Mesenchymal stem cell (in vitro differentiated cells and primary cell): Measurements from ENCODE around the gene CSTPP1.
A peak's percentile ranks its signal among the peaks of the same experiment; 100 is the strongest.

Experiments
- DNase-seq: peaks from one replicate; pipeline ENCODE4 v3.0.0-alpha.2; 2013
- H2AFZ ChIP-seq: one replicate; pipeline ENCODE4 v1.6.1; 2013; ENCODE audit warnings: low read depth, mild to moderate bottlenecking, control low read depth, inconsistent platforms, low read length, moderate library complexity
- H2AK5ac ChIP-seq: 2 replicates; pipeline ENCODE4 v1.6.1; 2013; ENCODE audit warnings: low read length, moderate library complexity, mild to moderate bottlenecking, inconsistent platforms; ENCODE audit not compliant: severe bottlenecking
- H2BK120ac ChIP-seq: one replicate; pipeline ENCODE4 v1.6.1; 2013; ENCODE audit warnings: low read depth, mild to moderate bottlenecking, inconsistent platforms, low read length, moderate library complexity
- H2BK12ac ChIP-seq, 2 experiments: one replicate each; pipeline ENCODE4 v1.6.1; 2013; ENCODE audit warnings: inconsistent platforms in 2 of 2, low read length in 2 of 2, mild to moderate bottlenecking in 2 of 2, moderate library complexity in 2 of 2, control low read depth in 1 of 2
- H2BK15ac ChIP-seq: one replicate; pipeline ENCODE4 v1.6.1; 2013; ENCODE audit warnings: mild to moderate bottlenecking, low read depth, inconsistent platforms; ENCODE audit not compliant: poor library complexity, severe bottlenecking
- H2BK5ac ChIP-seq: 2 replicates; pipeline ENCODE4 v1.6.1; 2013; ENCODE audit warnings: low read depth, mild to moderate bottlenecking, low read length, control low read depth, inconsistent platforms; ENCODE audit not compliant: poor library complexity, severe bottlenecking
- H3K14ac ChIP-seq, 2 experiments: one replicate each; pipeline ENCODE4 v1.6.1; 2013; ENCODE audit warnings: inconsistent platforms in 2 of 2, low read length in 2 of 2, control low read depth in 1 of 2, mild to moderate bottlenecking in 1 of 2, moderate library complexity in 1 of 2
- H3K18ac ChIP-seq, 2 experiments: one replicate each; pipeline ENCODE4 v1.6.1; 2013; ENCODE audit warnings: inconsistent platforms in 2 of 2, low read length in 2 of 2, control low read depth in 1 of 2, low read depth in 1 of 2, mild to moderate bottlenecking in 1 of 2
- H3K23ac ChIP-seq, 2 experiments: one replicate each; pipeline ENCODE4 v1.6.1; 2013; ENCODE audit warnings: inconsistent platforms in 2 of 2, low read length in 2 of 2, mild to moderate bottlenecking in 2 of 2, moderate library complexity in 2 of 2, control low read depth in 1 of 2
- H3K27ac ChIP-seq: 2 replicates; pipeline ENCODE4 v1.5.1; 2013; ENCODE audit warnings: mild to moderate bottlenecking, moderate library complexity, low read length, control low read depth, inconsistent platforms; ENCODE audit not compliant: poor library complexity, severe bottlenecking
- H3K27me3 ChIP-seq, 2 experiments: 2 replicates each; pipeline versions ENCODE4 v1.6.1 to v1.7.0; 2013; ENCODE audit warnings: low read length in 2 of 2, mild to moderate bottlenecking in 2 of 2, moderate library complexity in 2 of 2, control low read depth in 1 of 2, inconsistent platforms in 1 of 2; ENCODE audit not compliant: control insufficient read depth in 1 of 2, insufficient read depth in 1 of 2
- H3K36me3 ChIP-seq, 2 experiments: 2 replicates each; pipeline versions ENCODE4 v1.6.1 to v1.7.0; 2013; ENCODE audit warnings: low read length in 2 of 2, control low read depth in 1 of 2, inconsistent platforms in 1 of 2, low read depth in 1 of 2, mild to moderate bottlenecking in 1 of 2; ENCODE audit not compliant: insufficient read depth in 2 of 2, control insufficient read depth in 1 of 2
- H3K4ac ChIP-seq, 2 experiments: one replicate each; pipeline ENCODE4 v1.6.1; 2013; ENCODE audit warnings: inconsistent platforms in 2 of 2, low read length in 2 of 2, mild to moderate bottlenecking in 2 of 2, moderate library complexity in 2 of 2, control low read depth in 1 of 2, low read depth in 1 of 2
- H3K4me1 ChIP-seq: 2 replicates; pipeline ENCODE4 v1.6.1; 2013; ENCODE audit warnings: low read depth, low read length, control low read depth; ENCODE audit not compliant: control insufficient read depth, insufficient read depth
- H3K4me2 ChIP-seq: 2 replicates; pipeline ENCODE4 v1.6.1; 2013; ENCODE audit warnings: low read length, mild to moderate bottlenecking, inconsistent platforms; ENCODE audit not compliant: poor library complexity, severe bottlenecking
- H3K4me3 ChIP-seq, 2 experiments: 2 replicates each; pipeline versions ENCODE4 v1.5.1 to v1.7.0; 2013; ENCODE audit warnings: low read length in 2 of 2, mild to moderate bottlenecking in 2 of 2, control low read depth in 1 of 2, low read depth in 1 of 2; ENCODE audit not compliant: insufficient read depth in 1 of 2
- H3K79me1 ChIP-seq: replicated peaks from 2 replicates; pipeline ENCODE4 v1.6.1; 2013; ENCODE audit warnings: mild to moderate bottlenecking, control low read depth, low read length, inconsistent platforms; ENCODE audit not compliant: poor library complexity, severe bottlenecking
- H3K9ac ChIP-seq: 2 replicates; pipeline ENCODE4 v1.7.0; 2013; ENCODE audit warnings: mild to moderate bottlenecking, low read length, moderate library complexity
- H3K9me3 ChIP-seq: 2 replicates; pipeline ENCODE4 v1.7.0; 2013; ENCODE audit warnings: mild to moderate bottlenecking, low read length; ENCODE audit not compliant: control insufficient read depth
- H4K8ac ChIP-seq: one replicate; pipeline ENCODE4 v1.6.1; 2013; ENCODE audit warnings: inconsistent platforms, mild to moderate bottlenecking, low read length, moderate library complexity
- H4K91ac ChIP-seq: one replicate; pipeline ENCODE4 v1.6.1; 2013; ENCODE audit warnings: mild to moderate bottlenecking, low read length, inconsistent platforms
- WGBS: methylation state at CpG from one replicate; pipeline ENCODE4 v1.1.7; 2013; ENCODE audit warnings: mixed read lengths; 5-methylcytosine and 5-hydroxymethylcytosine counted together

CSTPP1 gene

DNA sequence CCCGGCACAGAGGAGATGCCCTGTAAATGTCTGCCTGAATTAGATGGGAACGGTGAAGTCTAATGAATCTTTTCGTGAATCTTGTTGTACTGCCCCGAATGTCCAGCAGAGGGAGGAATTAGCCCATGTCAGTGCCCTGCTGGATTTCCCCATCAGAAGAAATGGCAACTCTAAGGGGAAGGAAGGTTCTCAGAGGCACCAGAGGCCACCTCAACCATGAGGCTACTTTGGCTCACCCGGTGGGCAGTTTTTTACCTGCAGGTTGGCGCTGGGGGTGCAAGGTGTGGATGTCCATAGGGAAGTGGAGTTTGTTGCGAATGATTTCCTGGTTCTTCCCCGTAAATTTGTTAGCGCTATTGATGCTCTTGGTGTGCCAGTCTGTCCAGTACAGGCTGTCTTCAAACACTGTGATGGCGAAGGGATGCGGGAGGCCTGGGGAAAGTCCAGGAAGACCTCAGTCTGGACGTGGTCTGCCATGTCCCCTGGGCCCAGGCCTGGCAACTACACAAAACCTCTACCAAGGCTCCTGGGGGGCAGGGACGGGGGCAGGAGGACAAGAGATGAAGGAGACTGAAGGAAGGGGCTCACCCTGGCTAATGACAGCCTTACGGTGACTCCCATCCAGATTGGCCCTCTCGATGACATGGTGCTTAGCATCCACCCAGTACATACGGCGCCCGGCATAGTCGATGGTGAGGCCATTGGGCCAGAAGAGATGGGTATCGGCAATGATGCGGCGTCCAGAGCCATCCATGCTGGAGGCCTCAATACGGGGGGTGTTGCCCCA lies 46.7 kb upstream of the CSTPP1 start:
- Histone ChIP-seq H2AFZ (no peak overlapping the region), H3K4me2 (no peak overlapping the region), H3K4me1 (no peaks in the 10 kb centered on the region), H3K23ac (no peak overlapping the region), H2BK12ac (peak overlapping the region in 1 of 2 experiments; percentile 60), H2AK5ac (no peak overlapping the region), H3K9me3 (no peaks in the 10 kb centered on the region), H3K9ac (no peak overlapping the region), H2BK5ac (no peak overlapping the region), H3K27ac (no peak overlapping the region), H3K4ac (no peak overlapping the region), H3K18ac (no peak overlapping the region), H3K79me1 (no peaks in the 10 kb centered on the region), H4K91ac (no peak overlapping the region), H3K36me3 (peaks cover 28 to 54% of the 10 kb centered on the region in 2 experiments), H3K14ac (peak overlapping the region in 1 of 2 experiments; percentile 11), H2BK120ac (no peak overlapping the region), H3K4me3 (no peak overlapping the region), H3K27me3 (no peaks in the 10 kb centered on the region), H2BK15ac (peak overlapping the region; percentile 84), H4K8ac (no peak overlapping the region)
- peak; percentile 78 for DNase-seq
- 74% methylated on average over 22 of the region's 23 CpGs for WGBS

DNA sequence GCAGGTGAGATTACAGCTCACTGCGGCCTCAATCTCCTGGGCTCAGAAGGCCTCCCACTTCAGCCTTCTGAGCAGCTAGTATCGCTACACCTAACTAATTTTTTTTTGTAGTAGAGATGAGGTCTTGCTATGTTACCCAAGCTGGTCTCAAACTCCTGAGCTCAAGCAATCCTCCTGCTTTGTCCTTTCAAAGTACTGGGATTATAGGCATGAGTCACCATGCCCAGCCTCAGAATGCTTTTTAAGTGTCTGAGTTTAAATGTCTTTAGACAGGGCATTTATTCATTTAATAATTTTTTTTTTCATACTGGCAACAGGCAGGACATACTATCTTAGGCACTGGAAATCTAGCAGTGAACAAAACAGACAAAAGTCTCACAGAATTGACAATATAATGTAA lies 45.9 kb upstream of the CSTPP1 start:
- H3K9me3 ChIP-seq, result no peaks in the 10 kb centered on the region
- H3K18ac ChIP-seq, result no peak overlapping the region
- H3K27me3 ChIP-seq, result no peaks in the 10 kb centered on the region
- peak; percentile 49 for DNase-seq
- H3K9ac ChIP-seq, result no peak overlapping the region
- H2BK5ac ChIP-seq, result no peak overlapping the region
- H3K36me3 ChIP-seq, result peaks cover 26 to 54% of the 10 kb centered on the region in 2 experiments
- H3K27ac ChIP-seq, result no peak overlapping the region
- H3K4me2 ChIP-seq, result no peak overlapping the region
- no peak overlapping the region for H2BK15ac ChIP-seq
- H4K91ac ChIP-seq, result no peak overlapping the region
- H3K4me1 ChIP-seq, result no peaks in the 10 kb centered on the region
- H2AFZ ChIP-seq, result no peak overlapping the region
- WGBS, result no CpG with 5 or more reads among the region's 2 CpGs
- H3K4ac ChIP-seq, result no peak overlapping the region
- no peak overlapping the region for H3K14ac ChIP-seq
- no peaks in the 10 kb centered on the region for H3K79me1 ChIP-seq
- no peak overlapping the region for H3K4me3 ChIP-seq
- no peak overlapping the region for H4K8ac ChIP-seq
- H2AK5ac ChIP-seq, result no peak overlapping the region
- no peak overlapping the region for H2BK12ac ChIP-seq
- H2BK120ac ChIP-seq, result no peak overlapping the region
- H3K23ac ChIP-seq, result no peak overlapping the region

DNA sequence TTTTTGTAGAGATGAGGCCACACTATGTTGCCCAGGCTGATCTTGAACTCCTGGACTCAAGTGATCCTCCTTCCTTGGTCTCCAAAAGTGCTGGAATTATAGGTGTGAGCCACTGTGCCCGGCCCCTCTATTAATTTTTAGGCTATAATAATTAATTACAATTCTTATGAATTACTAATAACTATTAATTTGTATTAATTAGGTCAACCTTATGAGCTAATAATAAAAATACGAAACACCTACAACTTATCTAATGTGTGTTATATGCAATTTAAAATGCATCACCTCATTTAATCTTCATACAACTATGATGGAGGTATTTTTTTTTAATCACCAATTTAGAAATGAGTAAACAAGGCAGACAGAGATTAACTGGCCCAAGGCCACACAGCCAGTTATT lies 44.5 kb upstream of the CSTPP1 start:
- Histone ChIP-seq H3K27me3 (no peaks in the 10 kb centered on the region), H3K27ac (no peak overlapping the region), H2BK15ac (no peak overlapping the region), H2BK12ac (no peak overlapping the region), H3K79me1 (no peaks in the 10 kb centered on the region), H3K4me2 (no peak overlapping the region), H2AK5ac (no peak overlapping the region), H2AFZ (no peak overlapping the region), H3K9me3 (no peaks in the 10 kb centered on the region), H3K14ac (no peak overlapping the region), H3K4me1 (peaks cover 2% of the 10 kb centered on the region), H3K9ac (no peak overlapping the region), H3K23ac (no peak overlapping the region), H3K4me3 (no peak overlapping the region), H4K91ac (no peak overlapping the region), H2BK5ac (no peak overlapping the region), H3K36me3 (peaks cover 20 to 51% of the 10 kb centered on the region in 2 experiments), H2BK120ac (no peak overlapping the region), H3K4ac (no peak overlapping the region), H4K8ac (no peak overlapping the region), H3K18ac (no peak overlapping the region)
- no peak for DNase-seq
- no CpG with 5 or more reads among the region's 2 CpGs for WGBS

DNA sequence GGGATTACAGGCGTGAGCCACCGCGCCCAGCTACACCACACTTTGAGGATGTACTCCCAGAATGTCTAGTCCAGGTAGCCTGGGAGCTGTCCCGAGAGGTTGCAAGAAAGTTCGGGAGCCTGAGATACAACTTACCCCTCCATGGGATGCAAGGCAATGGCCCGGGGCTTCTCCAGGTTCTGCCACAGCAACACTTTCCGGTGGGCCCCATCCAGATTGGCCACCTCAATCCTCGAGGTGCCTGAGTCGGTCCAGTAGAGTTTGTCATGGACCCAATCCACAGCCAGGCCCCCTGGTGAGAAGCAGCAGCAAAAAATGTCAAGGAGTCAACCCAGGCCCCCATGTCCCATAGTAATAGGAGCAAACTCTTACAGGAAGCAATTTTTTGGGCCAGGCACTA lies 43.7 kb upstream of the CSTPP1 start:
- H4K8ac ChIP-seq, result no peak overlapping the region
- peaks cover 2% of the 10 kb centered on the region for H3K4me1 ChIP-seq
- H3K4ac ChIP-seq, result no peak overlapping the region
- no peak overlapping the region for H2BK5ac ChIP-seq
- H3K9ac ChIP-seq, result no peak overlapping the region
- no peak for DNase-seq
- H3K36me3 ChIP-seq, result peaks cover 20 to 48% of the 10 kb centered on the region in 2 experiments
- no peak overlapping the region for H3K14ac ChIP-seq
- no peak overlapping the region for H2BK12ac ChIP-seq
- no peak overlapping the region for H3K27ac ChIP-seq
- H2AFZ ChIP-seq, result no peak overlapping the region
- no peak overlapping the region for H3K18ac ChIP-seq
- no peak overlapping the region for H4K91ac ChIP-seq
- no peak overlapping the region for H3K23ac ChIP-seq
- no peaks in the 10 kb centered on the region for H3K9me3 ChIP-seq
- WGBS, result 95% methylated on average over 9 of the region's 9 CpGs
- H2BK120ac ChIP-seq, result no peak overlapping the region
- no peaks in the 10 kb centered on the region for H3K79me1 ChIP-seq
- no peak overlapping the region for H3K4me2 ChIP-seq
- no peaks in the 10 kb centered on the region for H3K27me3 ChIP-seq
- no peak overlapping the region for H2AK5ac ChIP-seq
- no peak overlapping the region for H2BK15ac ChIP-seq
- H3K4me3 ChIP-seq, result no peak overlapping the region
